Keratinocyte (primary cell): ENCODE results near the gene TMEM254.

Experiments used
- CTCF ChIP-seq, 3 experiments: IDR thresholded peaks in 1 of 3; conservative IDR thresholded peaks in 1 of 3; optimal IDR thresholded peaks in 1 of 3; 2 replicates in 2 of 3; 3 replicates in 1 of 3; pipeline versions ENCODE3 to v1.5.1; 2011; ENCODE audit warnings: low read length in 3 of 3, mild to moderate bottlenecking in 3 of 3, moderate library complexity in 2 of 3, control low read depth in 1 of 3, inconsistent platforms in 1 of 3; ENCODE audit not compliant: insufficient read depth in 2 of 3; ENCODE audit errors: extremely low read depth in 1 of 3
- EZH2 ChIP-seq: IDR thresholded peaks from one replicate; pipeline ENCODE4 v1.6.1; 2012; ENCODE audit warnings: inconsistent platforms, mild to moderate bottlenecking, low read length, moderate library complexity

GRCh38 chr10:80136134-80136571, 57.7 kb downstream of the TMEM254 start:
- TF ChIP-seq CTCF (optimal IDR thresholded peaks at IDR 0.05 in 1 of 3, IDR thresholded peaks at IDR 0.05 in 1 of 3, conservative IDR thresholded peaks at IDR 0.05 in 1 of 3; ENCODE audit: extremely low read depth in 1 of 3, insufficient read depth in 2 of 3, low read length in 3 of 3) (no peak), EZH2 (no peak)
